AG09319 (cell line): ENCODE data around the gene PSMB4.
"Not testable (repeated sequence)": the region's sequence is repeated elsewhere in the genome, so short reads cannot be mapped to it uniquely, and the experiment has no call there.

Experiments
- DNase-seq: peaks from one replicate; pipeline ENCODE4 v3.0.0-alpha.2; 2010; ENCODE audit warnings: low read depth; ENCODE audit errors: extremely low read depth
- TF ChIP-seq, protein P1 (sequence below): IDR thresholded peaks from 2 replicates; pipeline ENCODE4 v1.5.1; 2011; ENCODE audit warnings: low read depth, mild to moderate bottlenecking, inconsistent platforms, low read length, moderate library complexity

Gene PSMB4

DNA sequence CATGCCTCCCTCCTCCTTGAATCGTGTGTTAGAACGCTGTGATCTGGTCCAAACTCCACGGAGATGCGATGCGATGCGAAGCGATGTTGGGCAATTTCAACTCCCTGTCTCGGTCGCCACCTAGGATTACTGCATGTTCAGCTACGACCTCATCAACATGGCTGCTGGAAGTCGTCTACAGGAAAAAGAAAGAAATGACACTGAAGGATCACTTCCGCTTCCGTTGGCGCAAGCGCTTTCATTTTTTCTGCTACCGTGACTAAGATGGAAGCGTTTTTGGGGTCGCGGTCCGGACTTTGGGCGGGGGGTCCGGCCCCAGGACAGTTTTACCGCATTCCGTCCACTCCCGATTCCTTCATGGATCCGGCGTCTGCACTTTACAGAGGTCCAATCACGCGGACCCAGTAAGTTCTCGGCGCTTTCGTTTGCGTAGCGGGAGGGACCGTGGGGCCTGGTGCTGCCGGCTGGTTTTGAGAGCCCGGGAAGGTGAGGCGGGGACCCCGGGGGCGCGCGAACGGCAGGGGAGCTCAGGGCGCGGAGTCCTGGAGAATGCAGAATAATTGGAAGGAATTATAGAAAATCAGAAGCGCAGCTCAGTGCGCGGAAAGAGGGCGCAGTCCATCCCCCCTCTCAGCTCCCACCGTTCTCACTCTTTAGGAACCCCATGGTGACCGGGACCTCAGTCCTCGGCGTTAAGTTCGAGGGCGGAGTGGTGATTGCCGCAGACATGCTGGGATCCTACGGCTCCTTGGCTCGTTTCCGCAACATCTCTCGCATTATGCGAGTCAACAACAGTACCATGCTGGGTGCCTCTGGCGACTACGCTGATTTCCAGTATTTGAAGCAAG lies at the start of gene PSMB4:
Gene PSMB4 (plus strand): TSS at position 250 of the 848 bp plus-strand sequence. CDS start 15 bp downstream, at position 265.
- TF ChIP-seq, protein P1, sequence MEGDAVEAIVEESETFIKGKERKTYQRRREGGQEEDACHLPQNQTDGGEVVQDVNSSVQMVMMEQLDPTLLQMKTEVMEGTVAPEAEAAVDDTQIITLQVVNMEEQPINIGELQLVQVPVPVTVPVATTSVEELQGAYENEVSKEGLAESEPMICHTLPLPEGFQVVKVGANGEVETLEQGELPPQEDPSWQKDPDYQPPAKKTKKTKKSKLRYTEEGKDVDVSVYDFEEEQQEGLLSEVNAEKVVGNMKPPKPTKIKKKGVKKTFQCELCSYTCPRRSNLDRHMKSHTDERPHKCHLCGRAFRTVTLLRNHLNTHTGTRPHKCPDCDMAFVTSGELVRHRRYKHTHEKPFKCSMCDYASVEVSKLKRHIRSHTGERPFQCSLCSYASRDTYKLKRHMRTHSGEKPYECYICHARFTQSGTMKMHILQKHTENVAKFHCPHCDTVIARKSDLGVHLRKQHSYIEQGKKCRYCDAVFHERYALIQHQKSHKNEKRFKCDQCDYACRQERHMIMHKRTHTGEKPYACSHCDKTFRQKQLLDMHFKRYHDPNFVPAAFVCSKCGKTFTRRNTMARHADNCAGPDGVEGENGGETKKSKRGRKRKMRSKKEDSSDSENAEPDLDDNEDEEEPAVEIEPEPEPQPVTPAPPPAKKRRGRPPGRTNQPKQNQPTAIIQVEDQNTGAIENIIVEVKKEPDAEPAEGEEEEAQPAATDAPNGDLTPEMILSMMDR = peak; percentile 46
- peak; percentile 81 for DNase-seq

DNA sequence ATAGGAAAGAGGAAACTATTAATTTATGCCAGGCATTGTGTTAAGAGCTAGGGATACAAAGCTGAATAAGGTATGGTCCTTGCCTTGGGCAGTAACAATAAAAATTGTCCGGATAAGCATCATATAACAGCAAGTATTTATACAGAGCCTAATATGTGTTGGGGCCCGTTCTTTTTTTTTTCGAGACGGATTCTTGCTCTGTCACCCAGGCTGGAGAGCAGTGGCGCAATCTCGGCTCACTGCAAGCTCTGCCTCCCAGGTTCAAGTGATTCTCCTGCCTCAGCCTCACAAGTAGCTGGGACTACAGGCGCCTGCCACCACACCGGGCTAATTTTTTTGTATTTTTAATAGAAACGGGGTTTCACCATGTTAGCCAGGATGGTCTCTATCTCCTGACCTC lies 49.0 kb upstream of the PSMB4 start:
- DNase-seq = not testable (repeated sequence)

DNA sequence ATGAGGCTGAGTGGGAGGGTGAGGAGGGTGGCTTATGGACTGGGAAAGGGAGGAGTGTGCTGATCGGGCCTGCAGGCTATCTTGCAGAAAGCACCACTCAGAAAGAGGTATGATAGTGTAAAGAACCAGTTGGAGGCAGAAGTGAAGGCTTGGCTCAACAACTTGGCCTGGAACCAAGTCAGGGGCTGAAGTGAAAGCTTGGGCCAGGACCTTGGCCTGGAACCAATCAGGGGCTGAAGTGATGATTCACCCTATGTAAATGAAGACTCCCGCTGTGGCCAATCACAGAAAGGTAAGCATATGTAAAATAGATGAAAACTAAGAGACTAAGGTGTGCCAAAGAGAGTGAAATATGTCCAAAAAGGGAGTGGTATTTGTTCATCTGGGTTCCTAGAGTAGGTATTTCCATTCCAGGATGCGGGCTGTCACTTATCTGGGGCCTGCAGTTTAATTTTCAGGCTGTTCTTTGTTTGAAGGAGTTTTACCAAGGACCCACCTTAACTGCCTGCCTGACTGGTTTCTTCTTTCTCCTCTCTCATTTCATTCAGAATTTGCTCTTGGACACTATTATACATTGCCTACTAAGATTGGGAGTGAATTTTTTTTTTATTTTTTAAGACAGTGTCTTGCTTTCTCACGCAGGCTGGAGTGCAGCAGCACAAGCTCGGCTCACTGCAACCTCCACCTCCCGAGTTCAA lies 47.2 kb upstream of the PSMB4 start:
- TF ChIP-seq, protein P1 = no peak
- DNase-seq = no peak

DNA sequence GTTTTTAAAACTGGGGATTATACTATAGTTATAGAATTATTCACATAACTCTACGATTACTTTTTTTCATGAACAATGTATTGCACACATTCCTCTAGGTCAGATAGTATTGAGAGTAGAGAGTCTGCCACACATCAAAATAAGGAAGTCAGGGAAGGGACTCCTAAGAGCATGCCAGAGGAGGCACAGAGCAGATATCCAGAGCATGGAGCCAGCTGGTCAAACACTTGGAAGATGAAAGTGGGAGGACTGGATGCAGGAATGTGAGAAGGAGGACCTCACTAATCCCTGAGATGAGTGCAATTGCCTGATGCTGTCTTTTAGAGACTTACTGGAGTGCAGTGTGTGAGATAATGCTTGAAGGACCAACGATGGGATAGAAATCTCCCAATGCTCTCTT lies 42.7 kb upstream of the PSMB4 start:
- no peak for DNase-seq
- TF ChIP-seq, protein P1 = no peak

DNA sequence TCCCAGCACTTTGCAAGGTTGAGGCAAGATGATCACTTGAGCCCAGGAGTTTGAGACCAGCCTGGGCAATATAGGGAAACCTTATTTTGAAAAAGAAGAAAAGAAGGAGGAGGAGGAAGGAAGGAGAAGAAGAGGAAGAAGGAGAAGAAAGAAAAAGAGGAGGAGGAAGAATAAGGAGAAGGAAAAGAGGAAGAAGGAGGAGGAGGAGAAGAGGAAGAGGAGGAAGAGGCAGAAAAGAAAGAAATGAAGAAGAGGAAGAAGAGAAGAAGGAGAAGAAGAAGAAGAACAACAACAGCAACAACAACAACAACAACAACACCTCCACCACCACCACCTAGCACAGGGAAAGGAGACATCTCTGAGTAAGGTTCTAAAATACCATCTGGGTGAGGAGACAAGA lies 37.5 kb upstream of the PSMB4 start:
- TF ChIP-seq, protein P1 = no peak
- no peak for DNase-seq

DNA sequence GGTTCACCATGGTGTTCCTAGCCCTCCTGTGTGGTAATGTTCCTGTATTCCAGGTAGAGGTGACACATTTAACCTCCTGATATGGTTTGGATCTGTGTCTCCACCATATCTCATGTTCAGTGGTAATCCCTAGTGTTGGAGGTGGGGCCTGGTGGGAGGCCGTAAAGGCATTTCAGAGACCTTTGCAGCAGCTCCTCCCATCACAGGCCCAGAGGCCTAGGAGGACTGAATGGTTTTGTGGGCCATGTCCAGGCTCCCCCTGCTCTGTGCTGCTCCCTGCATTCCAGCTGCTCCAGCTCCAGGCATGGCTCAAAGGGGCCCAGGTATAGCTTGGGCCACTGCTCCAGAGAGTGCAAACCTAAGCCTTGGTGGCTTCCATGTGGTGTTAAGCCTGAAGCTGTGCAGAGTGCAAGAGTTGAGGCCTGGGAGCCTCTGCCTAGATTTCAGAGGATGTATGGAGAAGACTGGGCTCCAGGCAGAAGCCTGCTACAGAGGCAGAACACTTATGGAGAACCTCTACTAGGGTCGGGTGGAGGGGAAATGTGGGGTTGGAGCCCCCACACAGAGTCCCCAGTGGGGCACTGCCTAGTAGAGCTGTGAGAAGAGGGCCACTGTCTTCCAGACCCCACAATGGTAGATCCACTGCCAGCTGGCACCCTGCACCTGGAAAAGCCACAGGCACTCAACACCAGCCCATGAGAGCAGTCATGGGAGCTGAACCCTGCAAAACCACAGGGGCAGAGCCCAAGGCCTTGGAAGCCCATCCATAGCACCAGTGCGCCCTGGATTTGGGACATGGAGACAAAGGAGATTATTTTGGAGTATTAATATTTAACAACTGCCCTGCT lies 36.8 kb upstream of the PSMB4 start:
- TF ChIP-seq, protein P1 = no peak
- DNase-seq = no peak

DNA sequence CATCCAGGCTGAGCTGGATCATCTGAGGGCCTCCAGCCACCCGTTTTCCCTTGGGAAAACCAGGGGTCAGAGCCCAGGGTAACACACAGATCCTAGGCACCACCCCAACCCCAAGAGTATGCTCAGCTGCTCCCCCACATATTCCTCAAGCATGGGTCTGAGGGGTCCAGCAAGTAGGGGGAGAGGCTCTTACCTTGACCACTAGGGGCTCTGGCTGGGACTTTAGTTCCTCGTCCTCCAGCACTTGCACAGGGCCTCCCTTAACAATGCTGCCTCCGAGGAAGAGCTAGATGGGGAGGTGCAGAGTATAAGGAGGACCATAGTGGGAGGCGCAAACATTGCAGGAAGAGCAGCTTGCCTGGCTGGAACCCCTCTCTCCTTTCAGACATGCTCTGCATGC lies 34.4 kb upstream of the PSMB4 start:
- DNase-seq = no peak
- TF ChIP-seq, protein P1 = no peak
